ENCODE measurements around the gene LPXN. TPM values are rescaled to one million over a fixed set of nuclear protein-coding genes. Genes with fewer than 3 reads are reported as not detected.

LPXN gene
- total RNA-seq, 1 donor from 2014 or later: 4.8 TPM

- no peak overlapping the region for H3K4me3 Mint-ChIP-seq (ENCODE audit: unreplicated experiment)
- DNase-seq (ENCODE audit: low spot score): no peak
- H3K27ac Mint-ChIP-seq (ENCODE audit: unreplicated experiment): no peak overlapping the region
- H3K36me3 Mint-ChIP-seq (ENCODE audit: low read depth): no peaks in the 10 kb centered on the region
- H3K9me3 Mint-ChIP-seq (ENCODE audit: low read depth): no peaks in the 10 kb centered on the region
- peak; percentile 91 for TF ChIP-seq CTCF (IDR thresholded peaks at IDR 0.05)
- H3K27me3 Mint-ChIP-seq (ENCODE audit: low read depth): peaks cover 30% of the 10 kb centered on the region
- peaks cover 2% of the 10 kb centered on the region for H3K4me1 Mint-ChIP-seq (ENCODE audit: low read depth)
These were observed 61.8 kb downstream of the LPXN start for GRCh38 chr11:58513747-58514367.

- DNase-seq (ENCODE audit: low spot score): no peak
- Mint-ChIP-seq H3K4me3 (ENCODE audit: unreplicated experiment) (no peak overlapping the region), H3K9me3 (ENCODE audit: low read depth) (no peaks in the 10 kb centered on the region), H3K36me3 (ENCODE audit: low read depth) (no peaks in the 10 kb centered on the region), H3K27me3 (ENCODE audit: low read depth) (peaks cover 26% of the 10 kb centered on the region), H3K27ac (ENCODE audit: unreplicated experiment) (no peak overlapping the region), H3K4me1 (ENCODE audit: low read depth) (peaks cover 2% of the 10 kb centered on the region)
- TF ChIP-seq CTCF (IDR thresholded peaks at IDR 0.05): no peak
These were observed 64.0 kb downstream of the LPXN start for GRCh38 chr11:58511636-58512035.

GRCh38 chr11:58509748-58510147, 65.9 kb downstream of the LPXN start:
- DNase-seq (ENCODE audit: low spot score): no peak
- Mint-ChIP-seq H3K4me1 (ENCODE audit: low read depth) (peaks cover 2% of the 10 kb centered on the region), H3K9me3 (ENCODE audit: low read depth) (no peaks in the 10 kb centered on the region), H3K27ac (ENCODE audit: unreplicated experiment) (no peak overlapping the region), H3K4me3 (ENCODE audit: unreplicated experiment) (no peak overlapping the region), H3K36me3 (ENCODE audit: low read depth) (no peaks in the 10 kb centered on the region), H3K27me3 (ENCODE audit: low read depth) (peaks cover 22% of the 10 kb centered on the region)
- no peak for TF ChIP-seq CTCF (IDR thresholded peaks at IDR 0.05)

- Mint-ChIP-seq H3K36me3 (ENCODE audit: low read depth) (no peaks in the 10 kb centered on the region), H3K9me3 (ENCODE audit: low read depth) (no peaks in the 10 kb centered on the region), H3K4me3 (ENCODE audit: unreplicated experiment) (no peak overlapping the region), H3K27me3 (ENCODE audit: low read depth) (peaks cover 23% of the 10 kb centered on the region), H3K4me1 (ENCODE audit: low read depth) (peaks cover under 1% of the 10 kb centered on the region), H3K27ac (ENCODE audit: unreplicated experiment) (no peak overlapping the region)
- DNase-seq (ENCODE audit: low spot score): no peak
- TF ChIP-seq CTCF (IDR thresholded peaks at IDR 0.05): no peak
These were observed 66.8 kb downstream of the LPXN start for GRCh38 chr11:58508814-58509213.

- Mint-ChIP-seq H3K27ac (ENCODE audit: unreplicated experiment) (no peak within 1 kb of the TSS), H3K4me1 (ENCODE audit: low read depth) (no peaks in the 10 kb centered on the region), H3K4me3 (ENCODE audit: unreplicated experiment) (no peak within 1 kb of the TSS)
These were observed 67.7 kb downstream of the LPXN start, which contains the start of gene OR5B21 for GRCh38 chr11:58508005-58508404. Gene OR5B21 (minus strand): TSS chr11:58508105. CDS start chr11:58508105, 0 bp downstream.

More at GRCh38 chr11:58508005-58508404, 67.7 kb downstream of the LPXN start, which contains the start of gene OR5B21:
- no peak for TF ChIP-seq CTCF (IDR thresholded peaks at IDR 0.05)
- peaks cover 28% of the 10 kb centered on the region for H3K27me3 Mint-ChIP-seq (ENCODE audit: low read depth)
- no peaks in the 10 kb centered on the region for H3K9me3 Mint-ChIP-seq (ENCODE audit: low read depth)
- H3K36me3 Mint-ChIP-seq (ENCODE audit: low read depth): no peaks in the 10 kb centered on the region
- DNase-seq (ENCODE audit: low spot score): no peak
